Measurements from ENCODE around the gene VAT1L. TPM values are rescaled to one million over a fixed set of nuclear protein-coding genes. Genes with fewer than 3 reads are reported as not detected.

The VAT1L gene
- total and polyA plus RNA-seq, 10 of the 15 experiments (the other 5 are each of a cell fraction or from before 2014, with no cell fraction given): 0.06 to 0.18 (median 0.10) TPM; not detected in 5

GRCh38 chr16:77789085-77790008 is 983 bp downstream of the VAT1L start:
- no peaks in the 10 kb centered on the region for H3K36me3 ChIP-seq (ENCODE audit: control insufficient read depth in 2 of 2, insufficient read depth in 2 of 2, low read length in 1 of 2)
- in situ Hi-C loops (cut with MboI): no loop called here
- CTCF ChIA-PET: interaction anchor here (1.3 kb wide), 1 partner anchor 8 kb away, joined by 4 read pairs; no protein-coding TSS in a partner anchor
- RAD21 ChIA-PET (ENCODE audit: unreplicated experiment): no interaction called here
- no peak overlapping the region for H2AFZ ChIP-seq (ENCODE audit: control insufficient read depth, low read depth, low read length)
- no peaks in the 10 kb centered on the region for H3K4me1 ChIP-seq (ENCODE audit: control insufficient read depth, insufficient read depth, low read length)
- 13% methylated on average over 32 of the region's 34 CpGs for WGBS (ENCODE audit: insufficient coverage, insufficient replicate concordance, low lambda C conversion rate, missing lambda C conversion rate)
- H3K4me2 ChIP-seq (ENCODE audit: control insufficient read depth, insufficient read depth): no peak overlapping the region
- intact Hi-C loops (cut with micrococcal nuclease; ENCODE audit: unreplicated experiment): no loop called here
- H3K4me3 ChIP-seq: no peak overlapping the region
- no peaks in the 10 kb centered on the region for H3K79me2 ChIP-seq (ENCODE audit: control insufficient read depth, insufficient read depth, low read length)
- H3K9me3 ChIP-seq (replicated peaks; ENCODE audit: control insufficient read depth, insufficient read depth, low read length): no peaks in the 10 kb centered on the region
- POLR2A ChIA-PET: no interaction called here
- DNase-seq (ENCODE audit: low read depth, low spot score) (no peak), FAIRE-seq (no peak), ATAC-seq (no peak)
- no TSS peak for BruUV-seq (replicated peaks)
- TF ChIP-seq ZNF384 (IDR thresholded peaks at IDR 0.05; ENCODE audit: borderline replicate concordance, low read depth, low read length): no peak
- TF ChIP-seq SMAD5 (IDR thresholded peaks at IDR 0.05; ENCODE audit: low read depth): no peak
- peak; percentile 62 for TF ChIP-seq SUZ12 (IDR thresholded peaks at IDR 0.05; ENCODE audit: unreplicated experiment)
- H3K27ac ChIP-seq (ENCODE audit: control insufficient read depth, insufficient read depth): no peak overlapping the region
- no peaks in the 10 kb centered on the region for H4K20me1 ChIP-seq (ENCODE audit: control insufficient read depth, insufficient read depth)
- H3K27me3 ChIP-seq (replicated peaks in 1 of 2; ENCODE audit: control insufficient read depth in 2 of 2, insufficient read depth in 2 of 2, low read length in 1 of 2): peaks cover 7 to 20% of the 10 kb centered on the region in 2 experiments
- SMC1A ChIA-PET (ENCODE audit: uncharacterized antibody, unreplicated experiment): interaction anchor here (1.2 kb wide), 1 partner anchor 9 kb away, joined by 3 read pairs; no protein-coding TSS in a partner anchor
- no peak overlapping the region for H3K9ac ChIP-seq (ENCODE audit: control insufficient read depth, insufficient read depth, low read length)

- Histone ChIP-seq H2AFZ (ENCODE audit: control insufficient read depth, low read depth, low read length) (no peak overlapping the region), H3K27ac (ENCODE audit: control insufficient read depth, insufficient read depth) (no peak overlapping the region), H3K36me3 (ENCODE audit: control insufficient read depth in 2 of 2, insufficient read depth in 2 of 2, low read length in 1 of 2) (no peaks in the 10 kb centered on the region), H4K20me1 (ENCODE audit: control insufficient read depth, insufficient read depth) (no peaks in the 10 kb centered on the region), H3K4me2 (ENCODE audit: control insufficient read depth, insufficient read depth) (no peak overlapping the region), H3K79me2 (ENCODE audit: control insufficient read depth, insufficient read depth, low read length) (no peaks in the 10 kb centered on the region), H3K4me3 (no peak overlapping the region), H3K4me1 (ENCODE audit: control insufficient read depth, insufficient read depth, low read length) (no peaks in the 10 kb centered on the region), H3K9ac (ENCODE audit: control insufficient read depth, insufficient read depth, low read length) (no peak overlapping the region), H3K9me3 (replicated peaks; ENCODE audit: control insufficient read depth, insufficient read depth, low read length) (no peaks in the 10 kb centered on the region), H3K27me3 (replicated peaks in 1 of 2; ENCODE audit: control insufficient read depth in 2 of 2, insufficient read depth in 2 of 2, low read length in 1 of 2) (peaks cover 7 to 22% of the 10 kb centered on the region in 2 experiments)
- in situ Hi-C loops (cut with MboI) (no loop called here), intact Hi-C loops (cut with micrococcal nuclease; ENCODE audit: unreplicated experiment) (no loop called here)
- CTCF ChIA-PET: interaction anchor here (0.8 to 1.3 kb wide), 2 partner anchors 9 to 204 kb away, joined by 3 to 4 read pairs; no protein-coding TSS in a partner anchor
- 16% methylated on average over 11 of the region's 11 CpGs for WGBS (ENCODE audit: insufficient coverage, insufficient replicate concordance, low lambda C conversion rate, missing lambda C conversion rate)
- DNase-seq (ENCODE audit: low read depth, low spot score) (no peak), ATAC-seq (no peak), FAIRE-seq (no peak)
- RAD21 ChIA-PET (ENCODE audit: unreplicated experiment): no interaction called here
- POLR2A ChIA-PET: no interaction called here
- BruUV-seq (replicated peaks): no TSS peak
- SMC1A ChIA-PET (ENCODE audit: uncharacterized antibody, unreplicated experiment): interaction anchor here (1.2 kb wide), 1 partner anchor 8 kb away, joined by 3 read pairs; no protein-coding TSS in a partner anchor
- TF ChIP-seq PML (IDR thresholded peaks at IDR 0.05; ENCODE audit: low read length) (no peak), SMAD5 (IDR thresholded peaks at IDR 0.05; ENCODE audit: low read depth) (no peak), BRCA1 (IDR thresholded peaks at IDR 0.05; ENCODE audit: low read depth, low read length) (no peak), E2F8 (IDR thresholded peaks at IDR 0.05; ENCODE audit: low read depth, partially characterized antibody) (no peak), RAD21 (IDR thresholded peaks at IDR 0.05; ENCODE audit: insufficient read depth, low read depth, low read length) (no peak), TCF7 (IDR thresholded peaks at IDR 0.05; ENCODE audit: borderline replicate concordance) (no peak), NFIC (IDR thresholded peaks at IDR 0.05; ENCODE audit: low read depth, low read length) (no peak), NBN (IDR thresholded peaks at IDR 0.05) (no peak), NFYA (IDR thresholded peaks at IDR 0.05; ENCODE audit: borderline replicate concordance, low read depth, low read length) (no peak), EP300 (IDR thresholded peaks at IDR 0.05; ENCODE audit: borderline replicate concordance in 1 of 2, control insufficient read depth in 1 of 2, low read depth in 2 of 2, low read length in 2 of 2) (no peak), STAT3 (IDR thresholded peaks at IDR 0.05; ENCODE audit: low read depth, low read length) (no peak), SIN3A (IDR thresholded peaks at IDR 0.05; ENCODE audit: low read depth, low read length) (no peak), ZNF207 (IDR thresholded peaks at IDR 0.05; ENCODE audit: borderline replicate concordance) (no peak)
These were observed 1.6 kb downstream of the VAT1L start for GRCh38 chr16:77790009-77790372.
